A172 (cell line): ENCODE results near the gene FICD. TPM values are rescaled to one million over a fixed set of nuclear protein-coding genes. Genes with fewer than 3 reads are reported as not detected.

ENCODE experiments used
- DNase-seq: peaks from one replicate; pipeline ENCODE4 v3.0.0-alpha.2; 2015; ENCODE audit warnings: low spot score
- total RNA-seq: library from RNA; depleted of rRNA; stranded (reverse); fragments of >200 nt; shearing (Covaris generic); gene quantifications from 2 replicates; pipeline ENCODE4 v1.2.3, GENCODE V29; 2014; rRNA removed

Gene FICD
- total RNA-seq, 1 experiment from 2014 or later: 9.3 TPM

GRCh38 chr12:108565976-108566375, 50.9 kb downstream of the FICD start:
- DNase-seq: peak; percentile 90

- DNase-seq: no peak
These were observed 51.4 kb downstream of the FICD start for GRCh38 chr12:108566452-108566851.

- peak; percentile 19 for DNase-seq
These were observed 52.6 kb downstream of the FICD start for GRCh38 chr12:108567406-108568337.

DNA sequence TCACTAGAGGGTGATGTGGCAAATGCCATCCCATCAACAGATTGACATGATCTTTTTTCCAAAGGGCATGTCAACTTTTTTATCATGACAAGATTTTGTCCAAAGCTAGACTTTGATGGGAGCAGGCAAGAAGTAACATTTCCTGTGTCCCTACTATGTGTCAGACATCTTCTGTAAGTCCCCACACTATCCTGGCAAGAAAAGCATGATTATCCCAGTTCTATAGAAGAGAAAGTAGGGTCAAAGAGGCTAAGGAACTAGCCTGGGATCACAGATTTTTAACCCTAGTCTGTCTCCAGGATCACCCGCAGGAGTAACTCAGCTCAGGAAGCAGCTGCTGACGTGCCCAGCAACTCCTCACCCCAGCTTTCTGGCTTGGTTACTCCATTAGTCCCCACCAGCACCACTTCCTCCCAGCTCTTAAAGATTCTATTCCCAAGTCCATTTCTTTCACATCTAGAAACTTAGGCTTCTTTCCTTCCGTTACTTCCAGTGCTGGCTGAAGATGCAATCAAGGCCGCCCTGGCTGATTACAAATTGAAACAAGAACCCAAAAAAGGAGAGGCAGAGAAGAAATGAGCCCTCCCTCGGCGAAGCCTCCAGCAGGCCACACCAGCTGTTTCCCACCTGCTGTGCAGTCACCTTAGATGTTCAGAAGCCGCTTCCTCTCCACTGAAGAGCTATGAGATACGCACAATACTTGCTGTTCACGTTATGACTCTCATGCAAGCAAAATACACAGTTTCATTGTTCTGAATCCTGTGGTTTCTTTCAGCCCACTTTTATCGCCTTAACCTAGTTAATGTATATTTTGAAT, 53.5 kb downstream of the FICD start:
- DNase-seq: no peak

Other genes with a start within 250 kb of the FICD start
- gene CMKLR1, start 176.0 kb upstream of the FICD start, total RNA-seq: not detected in 2 replicates
- 65.9 and 86.6 TPM in 2 replicates for gene SART3, start 45.9 kb downstream of the FICD start, total RNA-seq
- gene ISCU, start 47.3 kb downstream of the FICD start, total RNA-seq: 112 and 137 TPM in 2 replicates
- not detected in 2 replicates for gene TMEM119, start 82.8 kb downstream of the FICD start, total RNA-seq
- 1.2 and 2.4 TPM in 2 replicates for gene SELPLG, start 118.6 kb downstream of the FICD start, total RNA-seq
- 127 and 166 TPM in 2 replicates for gene CORO1C, start 216.2 kb downstream of the FICD start, total RNA-seq